ENCODE measurements around the gene HTD2.
"Not testable (repeated sequence)": the region's sequence is repeated elsewhere in the genome, so short reads cannot be mapped to it uniquely, and the experiment has no call there.

HTD2 gene

DNA sequence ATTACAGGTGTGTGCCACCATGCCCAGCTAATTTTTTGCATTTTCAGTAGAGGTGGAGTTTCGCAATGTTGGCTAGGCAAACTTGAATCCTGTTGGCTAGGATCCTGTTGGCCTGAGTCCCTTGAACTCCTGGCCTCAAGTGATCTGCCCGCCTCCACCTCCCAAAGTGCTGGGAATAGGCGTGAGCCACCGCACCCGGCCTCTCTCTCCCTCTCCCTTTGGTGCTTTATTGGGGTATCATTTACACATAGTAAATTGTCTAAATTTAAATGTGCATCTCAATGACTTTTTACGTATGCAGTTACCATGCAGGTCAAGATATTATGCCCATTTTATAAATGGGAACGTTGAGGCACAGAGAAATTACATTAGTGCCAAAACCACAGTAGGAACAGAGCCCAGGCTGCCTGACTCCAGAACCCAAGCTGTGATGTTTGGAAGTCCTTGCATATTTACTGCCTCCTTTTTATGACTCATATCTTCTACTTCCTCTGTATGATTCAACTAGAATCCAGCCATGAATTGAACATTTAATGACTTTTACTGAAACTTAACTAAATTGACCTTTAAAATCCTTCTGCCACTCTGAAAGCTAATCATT is 34.3 kb upstream of the HTD2 start:
- TF ChIP-seq, protein P1, sequence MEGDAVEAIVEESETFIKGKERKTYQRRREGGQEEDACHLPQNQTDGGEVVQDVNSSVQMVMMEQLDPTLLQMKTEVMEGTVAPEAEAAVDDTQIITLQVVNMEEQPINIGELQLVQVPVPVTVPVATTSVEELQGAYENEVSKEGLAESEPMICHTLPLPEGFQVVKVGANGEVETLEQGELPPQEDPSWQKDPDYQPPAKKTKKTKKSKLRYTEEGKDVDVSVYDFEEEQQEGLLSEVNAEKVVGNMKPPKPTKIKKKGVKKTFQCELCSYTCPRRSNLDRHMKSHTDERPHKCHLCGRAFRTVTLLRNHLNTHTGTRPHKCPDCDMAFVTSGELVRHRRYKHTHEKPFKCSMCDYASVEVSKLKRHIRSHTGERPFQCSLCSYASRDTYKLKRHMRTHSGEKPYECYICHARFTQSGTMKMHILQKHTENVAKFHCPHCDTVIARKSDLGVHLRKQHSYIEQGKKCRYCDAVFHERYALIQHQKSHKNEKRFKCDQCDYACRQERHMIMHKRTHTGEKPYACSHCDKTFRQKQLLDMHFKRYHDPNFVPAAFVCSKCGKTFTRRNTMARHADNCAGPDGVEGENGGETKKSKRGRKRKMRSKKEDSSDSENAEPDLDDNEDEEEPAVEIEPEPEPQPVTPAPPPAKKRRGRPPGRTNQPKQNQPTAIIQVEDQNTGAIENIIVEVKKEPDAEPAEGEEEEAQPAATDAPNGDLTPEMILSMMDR (conservative IDR thresholded peaks at IDR 0.05; ENCODE audit: low read depth, low read length) = no peak
- H3K4me3 ChIP-seq (IDR thresholded peaks at IDR 0.05; ENCODE audit: insufficient read depth, low read depth, low read length) = no peak overlapping the region
- no peak overlapping the region for H2AFZ ChIP-seq (ENCODE audit: low read depth)
- H3K27me3 ChIP-seq (ENCODE audit: insufficient read depth, low read depth) = no peaks in the 10 kb centered on the region
- H3K79me2 ChIP-seq (ENCODE audit: insufficient read depth, low read depth) = no peaks in the 10 kb centered on the region
- no peak overlapping the region for H3K4me2 ChIP-seq
- H3K27ac ChIP-seq = no peak overlapping the region
- H4K20me1 ChIP-seq (ENCODE audit: insufficient read depth) = no peaks in the 10 kb centered on the region
- H3K9ac ChIP-seq = no peak overlapping the region
- no peaks in the 10 kb centered on the region for H3K36me3 ChIP-seq (ENCODE audit: insufficient read depth)
- H3K4me1 ChIP-seq (ENCODE audit: low read depth, poor library complexity, severe bottlenecking) = no peaks in the 10 kb centered on the region

DNA sequence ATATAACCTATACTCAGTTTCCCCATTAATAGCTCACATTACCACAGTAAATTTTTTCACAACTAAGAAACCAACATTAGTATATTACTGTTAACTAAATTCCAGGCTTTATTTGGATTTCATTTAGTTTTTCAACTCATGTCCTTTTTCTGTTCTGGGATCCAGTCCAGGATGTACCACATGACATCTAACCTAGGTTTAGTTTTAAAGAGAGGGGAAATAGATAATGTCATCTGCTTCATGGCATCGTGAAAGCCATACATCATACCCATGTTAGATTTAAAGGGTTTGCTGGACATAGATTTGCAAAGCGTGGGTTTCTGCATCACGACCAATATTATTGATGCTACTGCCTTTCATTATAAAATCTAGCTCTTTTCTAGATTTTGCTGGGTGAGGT is 33.4 kb upstream of the HTD2 start:
- H3K4me3 ChIP-seq (IDR thresholded peaks at IDR 0.05; ENCODE audit: insufficient read depth, low read depth, low read length) = no peak overlapping the region
- H2AFZ ChIP-seq (ENCODE audit: low read depth) = no peak overlapping the region
- no peaks in the 10 kb centered on the region for H3K36me3 ChIP-seq (ENCODE audit: insufficient read depth)
- no peaks in the 10 kb centered on the region for H3K4me1 ChIP-seq (ENCODE audit: low read depth, poor library complexity, severe bottlenecking)
- H3K27ac ChIP-seq = no peak overlapping the region
- no peak overlapping the region for H3K9ac ChIP-seq
- no peaks in the 10 kb centered on the region for H4K20me1 ChIP-seq (ENCODE audit: insufficient read depth)
- TF ChIP-seq, protein P1 (conservative IDR thresholded peaks at IDR 0.05; ENCODE audit: low read depth, low read length) = no peak
- no peak overlapping the region for H3K4me2 ChIP-seq
- H3K79me2 ChIP-seq (ENCODE audit: insufficient read depth, low read depth) = no peaks in the 10 kb centered on the region
- no peaks in the 10 kb centered on the region for H3K27me3 ChIP-seq (ENCODE audit: insufficient read depth, low read depth)

DNA sequence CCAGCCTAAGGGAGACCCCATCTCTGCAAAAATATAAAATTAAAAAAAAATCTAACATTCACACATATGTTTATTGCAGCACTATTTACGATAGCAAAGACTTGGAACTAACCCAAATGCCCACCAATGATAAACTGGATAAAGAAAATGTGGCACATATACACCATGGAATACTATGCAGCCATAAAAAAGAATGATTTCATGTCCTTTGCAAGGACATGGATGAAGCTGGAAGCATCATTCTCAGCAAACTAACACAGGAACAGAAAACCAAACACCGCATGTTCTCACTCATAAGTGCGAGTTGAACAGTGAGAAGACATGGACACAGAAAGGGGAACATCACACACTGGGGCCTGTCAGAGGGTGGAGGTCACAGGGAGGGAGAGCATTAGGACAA is 33.0 kb upstream of the HTD2 start:
- H3K4me3 ChIP-seq (IDR thresholded peaks at IDR 0.05; ENCODE audit: insufficient read depth, low read depth, low read length); H3K36me3 ChIP-seq (ENCODE audit: insufficient read depth); H4K20me1 ChIP-seq (ENCODE audit: insufficient read depth); H2AFZ ChIP-seq (ENCODE audit: low read depth); H3K79me2 ChIP-seq (ENCODE audit: insufficient read depth, low read depth); H3K27ac ChIP-seq; H3K27me3 ChIP-seq (ENCODE audit: insufficient read depth, low read depth); H3K9ac ChIP-seq; H3K4me1 ChIP-seq (ENCODE audit: low read depth, poor library complexity, severe bottlenecking); H3K4me2 ChIP-seq: not testable (repeated sequence)

DNA sequence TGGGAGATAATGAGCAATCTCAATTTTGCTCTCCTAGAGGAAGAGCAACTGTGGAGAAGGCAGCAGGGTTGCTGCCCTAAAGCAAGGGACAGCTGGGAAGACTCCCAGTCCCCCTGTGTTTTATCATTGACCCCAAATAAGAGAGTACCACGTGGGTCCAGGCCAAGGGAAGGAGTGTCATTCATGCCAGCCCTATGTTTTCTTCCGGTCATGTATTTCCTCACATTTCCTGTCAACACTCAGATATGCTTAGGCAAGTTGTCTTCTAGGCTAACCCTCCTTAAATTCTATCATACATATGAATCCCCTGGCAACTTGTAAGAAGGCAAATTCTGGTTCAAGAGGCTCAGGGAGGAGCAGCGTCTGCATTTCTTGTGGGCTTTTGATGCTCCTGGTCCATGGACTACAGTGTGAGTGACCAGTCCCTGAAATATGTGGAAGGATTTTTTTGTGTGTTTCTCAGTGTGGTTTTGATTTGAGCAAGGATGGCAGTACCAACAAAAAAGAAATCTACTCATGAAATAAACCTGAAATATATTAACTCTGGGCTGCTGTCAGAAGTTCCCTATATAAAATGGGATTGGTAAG is 32.2 kb upstream of the HTD2 start:
- TF ChIP-seq, protein P1 (conservative IDR thresholded peaks at IDR 0.05; ENCODE audit: low read depth, low read length) = no peak

DNA sequence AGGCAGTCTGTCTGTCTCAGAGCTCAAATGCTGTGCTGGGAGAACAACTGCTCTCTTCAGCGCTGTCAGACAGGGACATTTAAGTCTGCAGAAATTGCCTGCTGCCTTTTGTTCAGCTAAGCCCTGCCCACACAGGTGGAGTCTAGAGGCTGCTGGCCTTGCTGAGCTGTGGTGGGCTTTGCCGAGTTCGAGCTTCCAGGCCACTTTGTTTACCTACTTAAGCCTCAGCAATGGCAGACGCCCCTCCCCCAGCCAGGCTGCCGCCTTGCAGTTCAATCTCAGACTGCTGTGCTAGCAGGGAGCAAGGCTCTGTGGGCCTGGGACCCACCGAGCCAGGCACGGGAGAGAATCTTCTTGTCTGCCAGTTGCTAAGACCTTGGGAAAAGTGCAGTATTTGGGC is 25.3 kb upstream of the HTD2 start:
- Histone ChIP-seq H3K4me1 (ENCODE audit: low read depth, poor library complexity, severe bottlenecking) (no peaks in the 10 kb centered on the region), H3K27me3 (ENCODE audit: insufficient read depth, low read depth) (no peaks in the 10 kb centered on the region), H3K4me3 (IDR thresholded peaks at IDR 0.05; ENCODE audit: insufficient read depth, low read depth, low read length) (no peak overlapping the region), H3K9ac (no peak overlapping the region), H2AFZ (ENCODE audit: low read depth) (no peak overlapping the region), H4K20me1 (ENCODE audit: insufficient read depth) (no peaks in the 10 kb centered on the region), H3K36me3 (ENCODE audit: insufficient read depth) (no peaks in the 10 kb centered on the region), H3K79me2 (ENCODE audit: insufficient read depth, low read depth) (no peaks in the 10 kb centered on the region), H3K27ac (no peak overlapping the region), H3K4me2 (no peak overlapping the region)
- TF ChIP-seq, protein P1 (conservative IDR thresholded peaks at IDR 0.05; ENCODE audit: low read depth, low read length) = no peak

More for the DNA sequence above, 32.2 kb upstream of the HTD2 start:
- Histone ChIP-seq H3K4me2 (no peak overlapping the region), H3K79me2 (ENCODE audit: insufficient read depth, low read depth) (no peaks in the 10 kb centered on the region), H3K36me3 (ENCODE audit: insufficient read depth) (no peaks in the 10 kb centered on the region), H3K4me1 (ENCODE audit: low read depth, poor library complexity, severe bottlenecking) (no peaks in the 10 kb centered on the region), H4K20me1 (ENCODE audit: insufficient read depth) (no peaks in the 10 kb centered on the region), H3K27ac (no peak overlapping the region), H2AFZ (ENCODE audit: low read depth) (no peak overlapping the region), H3K27me3 (ENCODE audit: insufficient read depth, low read depth) (no peaks in the 10 kb centered on the region), H3K4me3 (IDR thresholded peaks at IDR 0.05; ENCODE audit: insufficient read depth, low read depth, low read length) (no peak overlapping the region), H3K9ac (no peak overlapping the region)

Measured in KMS-11 (cell line).